Heart right ventricle (tissue), 16 donors: Measurements from ENCODE around the gene VASN. TPM values are rescaled to one million over a fixed set of nuclear protein-coding genes. Genes with fewer than 3 reads are reported as not detected.

ENCODE experiments used
- ATAC-seq, 8 donors: fragments of 200-7000 bp; cut with Tn5 transposase; one replicate each; pipeline ENCODE4 v1.9.1; 2020; ENCODE audit warnings: mild to moderate bottlenecking in 8 of 8, moderate library complexity in 8 of 8, moderate number of reproducible peaks in 1 of 8
- DNase-seq, 2 donors: peaks; one replicate each; pipeline ENCODE4 v3.0.0-alpha.2; 2020
- H3K27ac ChIP-seq, 10 donors: fragments of 200-600 bp; sonication (generic) in 2 of 10; one replicate each; pipeline versions ENCODE4 v1.5.0 to v1.8.0; 2020 to 2022; ENCODE audit warnings: mild to moderate bottlenecking in 3 of 10
- H3K27me3 ChIP-seq, 7 donors: fragments of 200-600 bp; one replicate each; pipeline ENCODE4 v1.8.0; 2021 to 2022; ENCODE audit warnings: mild to moderate bottlenecking in 2 of 7
- H3K36me3 ChIP-seq, 9 donors: fragments of 200-600 bp; sonication (generic) in 1 of 9; one replicate each; pipeline versions ENCODE4 v1.5.0 to v1.8.0; 2020 to 2022; ENCODE audit warnings: mild to moderate bottlenecking in 2 of 9
- H3K4me1 ChIP-seq, 9 donors: fragments of 200-600 bp; sonication (generic) in 1 of 9; one replicate each; pipeline versions ENCODE4 v1.5.0 to v1.8.0; 2020 to 2022; ENCODE audit warnings: mild to moderate bottlenecking in 4 of 9
- H3K4me3 ChIP-seq, 10 donors: fragments of 200-600 bp; sonication (generic) in 2 of 10; one replicate each; pipeline versions ENCODE4 v1.5.0 to v1.8.0; 2020 to 2022; ENCODE audit warnings: mild to moderate bottlenecking in 7 of 10, moderate library complexity in 2 of 10
- H3K9me3 ChIP-seq, 11 donors: fragments of 200-600 bp in 10 of 11; sonication (generic) in 2 of 11; one replicate each; pipeline versions ENCODE4 v1.5.0 to v1.8.0; 2013 to 2022; ENCODE audit warnings: mild to moderate bottlenecking in 2 of 11, control low read depth in 1 of 11, moderate library complexity in 1 of 11
- CTCF ChIP-seq, 9 donors: fragments of 200-600 bp; sonication (generic) in 2 of 9; IDR thresholded peaks; one replicate each; pipeline versions ENCODE4 v1.5.0 to v1.8.0; 2021 to 2022; ENCODE audit warnings: antibody characterized with exemption in 9 of 9, mild to moderate bottlenecking in 5 of 9, moderate library complexity in 1 of 9
- WGBS, 2 donors: extraction: QIAGEN DNeasy Blood & Tissue Kit; methylation state at CpG; one replicate each; pipeline ENCODE4 v1.1.7; 2013; ENCODE audit warnings: inconsistent platforms in 1 of 2; 5-methylcytosine and 5-hydroxymethylcytosine counted together
- intact Hi-C, 10 donors: fragments of 100-400 bp; cut with DNase I; formaldehyde crosslinking; loops; one replicate each; pipeline versions ENCODE4 v1.11.1 to v1.14.2; 2022
- polyA plus RNA-seq, 2 donors: library from polyadenylated mRNA; stranded (reverse); fragments of 200-250 nt; gene quantifications; one replicate each; pipeline ENCODE4 v1.2.3, GENCODE V29; 2013
- total RNA-seq, 10 donors: library from RNA; stranded (reverse); fragmentation: NEBNext Ultra II Directional in 3 of 10; extraction: Animal tissue kit (Norgen Biotek cat#: 25700) in 3 of 10; gene quantifications; one replicate each; pipeline versions ENCODE4 v1.2.1 to v1.2.4, GENCODE V29; 2021 to 2023
- donor health status: Arrhythmogenic right ventricular cardiomyopathy.
- donor health status: ischemic (EF 13 %, LVEDD 7.1; RV severe dilation, severe dysfunction).
- donor health status: healthy with polysubstance abuse.
- donor health status: DM: no; HTN: yes; CAD: no.
- donor health status: DM: no; HTN: no; CAD: no.
- donor health status: ischemic (EF 25% LVEDD 6.9; RV normal size, moderate dysfunction).
- donor health status: ischemic (EF 25% LVEDD 5.7; RV mildly dilated, moderate dysfunction).
- donor health status: healthy.
- donor health status: DM: yes; HTN: yes; CAD: no.
- donor health status: Ischemic cardiomyopathy.
- donor health status: ischemic (EF 35%, LVEDD 5.7; RV mildly dilated, moderate dysfunction).
- donor health status: nonischemic (EF 11% LVEDD 7.7; RV severe dilation, severe dysfunction).
- donor health status: DM: yes; HTN: yes; CAD: no.
- donor health status: PGD.
- donor health status: ischemic (EF 29% LVEDD 5.4; RV normal size, mild dysfunction).
- donor health status: nonischemic (EF 23%, LVEDD 6.1; RV moderate dilation, normal function).

Gene VASN
- total and polyA plus RNA-seq, 12 donors, result 3.1 to 27.9 (median 6.0) TPM

- no peak for TF ChIP-seq CTCF (IDR thresholded peaks at IDR 0.05)
- Histone ChIP-seq H3K4me3 (no peak overlapping the region), H3K27ac (peak overlapping the region in 2 of 10 donors; percentile 39 to 55), H3K4me1 (peaks cover 13 to 78% (median 54%) of the 10 kb centered on the region in 9 donors), H3K27me3 (no peaks in the 10 kb centered on the region), H3K36me3 (peaks cover 0 to 55% (median 5%) of the 10 kb centered on the region in 9 donors), H3K9me3 (no peaks in the 10 kb centered on the region)
- 95% methylated on average over 4 of the region's 4 CpGs for WGBS, 2 donors
- intact Hi-C loops, result no loop called here
- DNase-seq (no peak), ATAC-seq (no peak)
Measured at GRCh38 chr16:4412854-4413253, 41.2 kb downstream of the VASN start.

GRCh38 chr16:4414187-4414917 is 42.7 kb downstream of the VASN start:
- no peak for ATAC-seq
- H3K4me3 ChIP-seq, result peak overlapping the region in 4 of 10 donors; percentile 92 to 99 (median 94)
- H3K36me3 ChIP-seq, result peaks cover 0 to 41% (median 0%) of the 10 kb centered on the region in 9 donors
- H3K4me1 ChIP-seq, result peaks cover 8 to 66% (median 48%) of the 10 kb centered on the region in 9 donors
- WGBS, 2 donors, result 89 to 95% methylated on average over 7 of the region's 7 CpGs
- H3K27ac ChIP-seq, result peak overlapping the region in 2 of 10 donors; percentile 86 to 95
- no peak for DNase-seq
- no peaks in the 10 kb centered on the region for H3K27me3 ChIP-seq
- intact Hi-C loops, result no loop called here
- H3K9me3 ChIP-seq, result no peaks in the 10 kb centered on the region
- no peak for TF ChIP-seq CTCF (IDR thresholded peaks at IDR 0.05)

- Histone ChIP-seq H3K36me3 (peaks cover 0 to 28% (median 0%) of the 10 kb centered on the region in 9 donors), H3K9me3 (no peaks in the 10 kb centered on the region), H3K4me1 (peaks cover 6 to 54% (median 38%) of the 10 kb centered on the region in 9 donors), H3K27me3 (no peaks in the 10 kb centered on the region), H3K27ac (peak overlapping the region; percentile 56 to 95 (median 86)), H3K4me3 (peak overlapping the region; percentile 77 to 99 (median 94))
- no peak for TF ChIP-seq CTCF (IDR thresholded peaks at IDR 0.05)
- WGBS, 2 donors, result 2 to 3% methylated on average over 43 to 44 of the region's 44 CpGs
- DNase-seq (peak in 1 of 2 donors; percentile 54), ATAC-seq (peak; percentile 5 to 32 (median 18))
- intact Hi-C loops, result loop anchor here in 1 of 10 donors (5.0 kb wide), 1 partner anchor 233 kb away; no protein-coding TSS in a partner anchor
Measured at GRCh38 chr16:4415538-4416199, 44.0 kb downstream of the VASN start.

GRCh38 chr16:4416200-4417032 is 44.8 kb downstream of the VASN start, which contains the start of gene CORO7:
TSS of gene CORO7 (minus strand) at chr16:4416596. CDS start at chr16:4416518, 78 bp downstream.
- intact Hi-C loops, result loop anchor here in 1 of 10 donors (5.0 kb wide), 1 partner anchor 234 kb away; no protein-coding TSS in a partner anchor
- H3K27ac ChIP-seq, result peak within 1 kb of the TSS; percentile 56 to 95 (median 86)
- 0 to 1% methylated on average over 61 to 92 of the region's 92 CpGs for WGBS, 2 donors

More at GRCh38 chr16:4416200-4417032, 44.8 kb downstream of the VASN start, which contains the start of gene CORO7:
- Histone ChIP-seq H3K36me3 (peaks cover 0 to 20% (median 0%) of the 10 kb centered on the region in 9 donors), H3K27me3 (no peaks in the 10 kb centered on the region), H3K4me1 (peaks cover 6 to 62% (median 30%) of the 10 kb centered on the region in 9 donors), H3K9me3 (no peaks in the 10 kb centered on the region), H3K4me3 (peak within 1 kb of the TSS; percentile 77 to 99 (median 94))
- DNase-seq (peak; percentile 97 to 98), ATAC-seq (peak; percentile 95 to 97 (median 96))
- TF ChIP-seq CTCF (IDR thresholded peaks at IDR 0.05), result no peak
